H1 (cell line): ENCODE results near the gene THAP2. TPM values are rescaled to one million over a fixed set of nuclear protein-coding genes. Genes with fewer than 3 reads are reported as not detected.

Experiments
- CTCF ChIA-PET: fragments of 300-600 bp; sonication (Branson Sonifier 250); formaldehyde crosslinking; loops from one replicate; lab custom pipeline; 2021; ENCODE audit not compliant: partially characterized antibody; lab: Charles Lee
- POLR2A ChIA-PET: fragments of 300-600 bp; sonication (Branson Sonifier 250); formaldehyde crosslinking; loops from one replicate; lab custom pipeline; 2021; ENCODE audit warnings: inconsistent platforms; ENCODE audit not compliant: partially characterized antibody; lab: Charles Lee
- DNase-seq, 2 experiments: peaks; one replicate each; pipeline versions ENCODE4 v3.0.0 to v3.0.0-alpha.2; 2010 to 2022; ENCODE audit warnings: low spot score in 2 of 2, low read depth in 1 of 2, mixed read lengths in 1 of 2
- FAIRE-seq: peaks from 2 replicates; lab custom pipeline; 2011; peaks lifted over from hg19 to GRCh38; lab: Jason Lieb, UNC
- H2AFZ ChIP-seq: 2 replicates; pipeline ENCODE4 v1.8.1; 2012; ENCODE audit warnings: low read length, inconsistent platforms
- H2AK5ac ChIP-seq: 2 replicates; pipeline ENCODE4 v1.6.1; 2013; ENCODE audit warnings: low read depth, low read length
- H2BK120ac ChIP-seq: replicated peaks from 2 replicates; pipeline ENCODE3; 2013; ENCODE audit warnings: low read depth, low read length, inconsistent platforms
- H2BK12ac ChIP-seq: 2 replicates; pipeline ENCODE4 v1.6.1; 2013; ENCODE audit warnings: low read depth, low read length
- H2BK15ac ChIP-seq: 2 replicates; pipeline ENCODE4 v1.6.1; 2013; ENCODE audit warnings: low read length
- H2BK20ac ChIP-seq: 2 replicates; pipeline ENCODE4 v1.6.1; 2013; ENCODE audit warnings: low read length
- H2BK5ac ChIP-seq: 2 replicates; pipeline ENCODE4 v1.6.1; 2013; ENCODE audit warnings: low read depth, low read length
- H3K14ac ChIP-seq: 2 replicates; pipeline ENCODE4 v1.6.1; 2013; ENCODE audit warnings: inconsistent platforms; ENCODE audit not compliant: insufficient read length
- H3K18ac ChIP-seq: 2 replicates; pipeline ENCODE4 v1.6.1; 2013; ENCODE audit warnings: low read length; ENCODE audit errors: extremely low read depth
- H3K23ac ChIP-seq: 2 replicates; pipeline ENCODE4 v1.6.1; 2013; ENCODE audit warnings: inconsistent platforms; ENCODE audit not compliant: insufficient read length
- H3K23me2 ChIP-seq: 2 replicates; pipeline ENCODE4 v1.6.1; 2013; ENCODE audit warnings: low read depth, low read length
- H3K27ac ChIP-seq: 2 replicates; pipeline ENCODE4 v1.6.1; 2011; ENCODE audit warnings: low read depth, low read length, inconsistent platforms
- H3K27me3 ChIP-seq, 4 experiments: replicated peaks in 1 of 4; 1 replicate in 1 of 4; 2 replicates in 3 of 4; pipeline versions ENCODE4 v1.6.1 to v1.8.1; 2011 to 2013; ENCODE audit warnings: low read length in 3 of 4, mild to moderate bottlenecking in 3 of 4, inconsistent platforms in 2 of 4, mixed read lengths in 2 of 4, moderate library complexity in 1 of 4; ENCODE audit not compliant: control insufficient read depth in 3 of 4, insufficient read depth in 3 of 4; ENCODE audit errors: extremely low read depth in 1 of 4
- H3K36me3 ChIP-seq, 4 experiments: 2 replicates each; pipeline versions ENCODE4 v1.6.1 to v1.8.1; 2011 to 2013; ENCODE audit warnings: mild to moderate bottlenecking in 4 of 4, low read length in 3 of 4, moderate library complexity in 2 of 4, control low read depth in 1 of 4, inconsistent platforms in 1 of 4; ENCODE audit not compliant: insufficient read depth in 4 of 4, control insufficient read depth in 2 of 4
- H3K4ac ChIP-seq: replicated peaks from 2 replicates; pipeline ENCODE3; 2013; ENCODE audit warnings: low read length, low read depth, mixed read lengths, inconsistent platforms; ENCODE audit not compliant: insufficient read length
- H3K4me1 ChIP-seq, 4 experiments: replicated peaks in 1 of 4; 1 replicate in 1 of 4; 2 replicates in 3 of 4; pipeline versions ENCODE4 v1.6.1 to v1.8.1; 2011 to 2013; ENCODE audit warnings: low read length in 3 of 4, inconsistent platforms in 2 of 4, mixed read lengths in 1 of 4; ENCODE audit not compliant: insufficient read depth in 4 of 4, control insufficient read depth in 3 of 4
- H3K4me2 ChIP-seq, 2 experiments: 2 replicates each; pipeline versions ENCODE4 v1.6.1 to v1.8.1; 2011 to 2013; ENCODE audit warnings: low read depth in 2 of 2, low read length in 2 of 2, control low read depth in 1 of 2, inconsistent platforms in 1 of 2, mild to moderate bottlenecking in 1 of 2; ENCODE audit not compliant: insufficient read depth in 1 of 2
- H3K4me3 ChIP-seq, 4 experiments: fragments of 200-600, 300-600 bp in 1 of 4; sonication (generic), shearing (Covaris generic), sonication (Bioruptor Twin) in 1 of 4; 2 replicates each; pipeline versions ENCODE4 v1.5.1 to v1.8.1; 2011 to 2016; ENCODE audit warnings: low read length in 4 of 4, low read depth in 3 of 4, control low read depth in 2 of 4, inconsistent platforms in 2 of 4, mild to moderate bottlenecking in 2 of 4, mixed read lengths in 1 of 4, moderate library complexity in 1 of 4; ENCODE audit not compliant: insufficient read depth in 2 of 4; ENCODE audit errors: extremely low read depth in 1 of 4
- H3K56ac ChIP-seq: replicated peaks from 2 replicates; pipeline ENCODE3; 2013; ENCODE audit warnings: low read depth, mild to moderate bottlenecking, mixed read lengths, low read length, inconsistent platforms; ENCODE audit not compliant: insufficient read length
- H3K79me1 ChIP-seq: 2 replicates; pipeline ENCODE4 v1.6.1; 2013; ENCODE audit warnings: low read depth, low read length, control low read depth
- H3K79me2 ChIP-seq, 2 experiments: 2 replicates each; pipeline versions ENCODE4 v1.6.1 to v1.8.1; 2012 to 2013; ENCODE audit warnings: low read length in 2 of 2, mild to moderate bottlenecking in 2 of 2, inconsistent platforms in 1 of 2; ENCODE audit not compliant: insufficient read depth in 2 of 2, control insufficient read depth in 1 of 2
- H3K9ac ChIP-seq, 4 experiments: replicated peaks in 1 of 4; 1 replicate in 1 of 4; 2 replicates in 3 of 4; pipeline versions ENCODE4 v1.6.1 to v1.8.1; 2011 to 2013; ENCODE audit warnings: low read depth in 3 of 4, low read length in 3 of 4, control low read depth in 2 of 4, mild to moderate bottlenecking in 2 of 4, moderate library complexity in 2 of 4, inconsistent platforms in 1 of 4; ENCODE audit errors: extremely low read depth in 1 of 4
- H3K9me3 ChIP-seq, 2 experiments: 2 replicates each; pipeline versions ENCODE4 v1.6.1 to v1.8.1; 2012 to 2013; ENCODE audit warnings: mild to moderate bottlenecking in 2 of 2, moderate library complexity in 2 of 2, control low read depth in 1 of 2, inconsistent platforms in 1 of 2, low read depth in 1 of 2, low read length in 1 of 2, mixed read lengths in 1 of 2; ENCODE audit not compliant: insufficient read depth in 2 of 2
- H4K20me1 ChIP-seq, 2 experiments: replicated peaks in 1 of 2; 2 replicates each; pipeline versions ENCODE3 to v1.8.1; 2011 to 2013; ENCODE audit warnings: inconsistent platforms in 2 of 2, low read length in 2 of 2, mild to moderate bottlenecking in 1 of 2; ENCODE audit not compliant: insufficient read depth in 2 of 2, control insufficient read depth in 1 of 2
- H4K5ac ChIP-seq: 2 replicates; pipeline ENCODE4 v1.6.1; 2013; ENCODE audit warnings: low read length, low read depth, mixed read lengths, inconsistent platforms; ENCODE audit not compliant: insufficient read length
- H4K8ac ChIP-seq: 2 replicates; pipeline ENCODE4 v1.8.0; 2013; ENCODE audit warnings: mild to moderate bottlenecking, moderate library complexity, low read length, inconsistent platforms; ENCODE audit not compliant: insufficient read depth; ENCODE audit errors: extremely low read depth
- H4K91ac ChIP-seq: replicated peaks from 2 replicates; pipeline ENCODE3; 2013; ENCODE audit warnings: low read length, mixed read lengths, inconsistent platforms; ENCODE audit not compliant: insufficient read length
- CBX8 ChIP-seq: fragments of 300-800, 300-1000 bp; sonication (generic); IDR thresholded peaks from 2 replicates; pipeline ENCODE4 v1.7.1; 2016; ENCODE audit warnings: low read depth, low read length, borderline replicate concordance
- EGR1 ChIP-seq: IDR thresholded peaks from 2 replicates; pipeline ENCODE4 v1.6.1; 2011; ENCODE audit warnings: low read depth, low read length, borderline replicate concordance
- KDM1A ChIP-seq: fragments of 200-600, 300-600 bp; sonication (generic); IDR thresholded peaks from 2 replicates; pipeline ENCODE4 v1.7.1; 2016; ENCODE audit warnings: mild to moderate bottlenecking, low read length, borderline replicate concordance
- MAFK ChIP-seq: IDR thresholded peaks from 2 replicates; pipeline ENCODE4 v1.6.1; 2012; ENCODE audit warnings: low read depth, mild to moderate bottlenecking, improper control_type of control experiment, low read length
- RAD21 ChIP-seq, 2 experiments: IDR thresholded peaks in 1 of 2; conservative IDR thresholded peaks in 1 of 2; 2 replicates each; pipeline ENCODE4 v1.6.1; 2011; ENCODE audit warnings: low read depth in 2 of 2, low read length in 2 of 2, improper control_type of control experiment in 1 of 2, inconsistent platforms in 1 of 2, mild to moderate bottlenecking in 1 of 2, moderate library complexity in 1 of 2
- RBBP5 ChIP-seq: IDR thresholded peaks from 2 replicates; pipeline ENCODE4 v1.7.1; 2012; ENCODE audit warnings: low read depth, mild to moderate bottlenecking, inconsistent platforms, low read length, moderate library complexity, borderline replicate concordance
- TAF7 ChIP-seq: optimal IDR thresholded peaks from 2 replicates; pipeline ENCODE3; 2011; ENCODE audit warnings: low read depth, mild to moderate bottlenecking, inconsistent platforms, low read length, moderate library complexity, borderline replicate concordance
- TBP ChIP-seq: IDR thresholded peaks from 2 replicates; pipeline ENCODE4 v1.6.1; 2011; ENCODE audit warnings: low read depth, low read length, improper control_type of control experiment
- YY1 ChIP-seq: IDR thresholded peaks from 2 replicates; pipeline ENCODE4 v1.6.1; 2011; ENCODE audit warnings: low read depth, mild to moderate bottlenecking, low read length
- ZNF274 ChIP-seq: IDR thresholded peaks from 2 replicates; pipeline ENCODE4 v1.7.0; 2012; ENCODE audit warnings: low read length, borderline replicate concordance; ENCODE audit errors: extremely low read depth
- WGBS, 2 experiments: shearing (Covaris generic) in 1 of 2; methylation state at CpG; one replicate each; pipeline versions ENCODE4 v1.1.6 to v1.1.7; 2013 to 2015; ENCODE audit warnings: low lambda C conversion rate in 2 of 2, mixed read lengths in 2 of 2, inconsistent platforms in 1 of 2, low coverage in 1 of 2, missing lambda C conversion rate in 1 of 2; ENCODE audit not compliant: insufficient replicate concordance in 2 of 2, insufficient coverage in 1 of 2, insufficient read length in 1 of 2; ENCODE audit errors: extremely low coverage in 1 of 2, missing lambda C conversion rate in 1 of 2; 5-methylcytosine and 5-hydroxymethylcytosine counted together
- polyA plus RNA-seq, 7 experiments: library from polyadenylated mRNA; depleted of rRNA in 3 of 7; stranded (reverse) in 5 of 7; unstranded in 2 of 7; fragments of >200 nt in 5 of 7; fragments of 200-250 nt in 2 of 7; gene quantifications; 1 replicate in 5 of 7; 2 replicates in 1 of 7; 4 replicates in 1 of 7; pipeline versions ENCODE4 v1.2.1 to v1.2.3, GENCODE V29; 2011 to 2013; ENCODE audit warnings: missing spikeins in 2 of 7, mixed read lengths in 2 of 7
- total RNA-seq: library from RNA; stranded (reverse); fragmentation: NEBNext Ultra II Directional; extraction: Animal tissue kit (Norgen Biotek cat#: 25700); gene quantifications from 2 replicates; pipeline ENCODE4 v1.2.1, GENCODE V29; 2021
- TF ChIP-seq, protein P1 (sequence below): IDR thresholded peaks from 2 replicates; pipeline ENCODE4 v1.6.1; 2011; ENCODE audit warnings: low read depth, mild to moderate bottlenecking, low read length; ENCODE audit not compliant: insufficient read depth

The THAP2 gene
- total and polyA plus RNA-seq, 2 of the 8 experiments (the other 6 are each of a cell fraction or from before 2014, with no cell fraction given): 1.8 to 5.3 TPM

DNA sequence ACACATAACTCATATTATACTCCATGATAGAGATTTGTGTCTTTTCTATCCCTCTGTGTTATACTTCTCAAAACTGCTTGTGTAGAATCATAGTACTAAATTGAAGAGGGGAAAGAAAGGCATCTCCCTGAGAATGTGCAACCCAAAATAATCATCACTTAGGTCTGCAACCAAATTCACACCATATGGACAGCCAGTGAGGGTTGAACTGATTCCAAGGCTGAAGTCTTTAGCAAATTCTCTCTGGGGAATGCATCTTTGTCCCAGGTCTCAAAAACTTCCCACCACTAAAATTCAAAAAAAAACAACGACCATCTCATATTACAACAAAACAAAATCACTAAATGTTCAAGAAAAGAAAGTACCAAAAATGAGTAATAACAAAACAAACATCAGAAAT lies 11.4 kb upstream of the THAP2 start:
- Histone ChIP-seq H3K36me3 (peaks cover 2 to 45% (median 19%) of the 10 kb centered on the region in 4 experiments; a peak in 4 of 8 replicates), H2BK5ac (no peak overlapping the region), H3K79me1 (no peaks in the 10 kb centered on the region), H3K23ac (no peak overlapping the region), H3K27me3 (no peaks in the 10 kb centered on the region), H4K20me1 (peaks cover 0 to 2% of the 10 kb centered on the region in 2 experiments), H4K5ac (no peak overlapping the region), H2AK5ac (no peak overlapping the region), H3K23me2 (no peaks in the 10 kb centered on the region), H3K79me2 (peaks cover 0 to 78% of the 10 kb centered on the region in 2 experiments; a peak in 2 of 4 replicates), H3K4ac (no peak overlapping the region), H2BK12ac (no peak overlapping the region), H3K18ac (no peak overlapping the region), H2AFZ (no peak overlapping the region), H3K4me2 (no peak overlapping the region), H3K27ac (no peak overlapping the region), H4K91ac (no peak overlapping the region), H3K14ac (no peak overlapping the region), H3K4me1 (no peaks in the 10 kb centered on the region), H3K9me3 (no peaks in the 10 kb centered on the region; a peak in 1 of 4 replicates), H3K4me3 (no peak overlapping the region), H3K56ac (no peak overlapping the region), H2BK20ac (no peak overlapping the region), H3K9ac (no peak overlapping the region), H4K8ac (no peak overlapping the region), H2BK15ac (no peak overlapping the region), H2BK120ac (no peak overlapping the region)
- FAIRE-seq (no peak), DNase-seq (no peak)
- POLR2A ChIA-PET: no interaction called here
- 71 to 100% methylated on average over 1 of the region's 1 CpG for WGBS, 2 experiments
- CTCF ChIA-PET: no interaction called here
- TF ChIP-seq YY1: no peak
- no peak for TF ChIP-seq KDM1A
- no peak for TF ChIP-seq TBP
- TF ChIP-seq MAFK: no peak
- no peak for TF ChIP-seq RAD21 (IDR thresholded peaks at IDR 0.05 in 1 of 2, conservative IDR thresholded peaks at IDR 0.05 in 1 of 2; ENCODE audit: low read depth in 2 of 2, low read length in 2 of 2)
- no peak for TF ChIP-seq ZNF274
- TF ChIP-seq EGR1: no peak
- TF ChIP-seq CBX8: no peak
- TF ChIP-seq TAF7: no peak
- TF ChIP-seq RBBP5: no peak
- TF ChIP-seq, protein P1, sequence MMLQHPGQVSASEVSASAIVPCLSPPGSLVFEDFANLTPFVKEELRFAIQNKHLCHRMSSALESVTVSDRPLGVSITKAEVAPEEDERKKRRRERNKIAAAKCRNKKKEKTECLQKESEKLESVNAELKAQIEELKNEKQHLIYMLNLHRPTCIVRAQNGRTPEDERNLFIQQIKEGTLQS: no peak
